HepG2 (cell line): ENCODE results near the gene COL9A3. TPM values are rescaled to one million over a fixed set of nuclear protein-coding genes. Genes with fewer than 3 reads are reported as not detected.

Source experiments
- BHLHE40 ChIP-seq: IDR thresholded peaks from 2 replicates; pipeline ENCODE4 v1.6.1; 2011; ENCODE audit warnings: low read length, improper control_type of control experiment
- CC2D1A ChIP-seq: sonication (generic); formaldehyde crosslinking; IDR thresholded peaks from 2 replicates; pipeline ENCODE4 v1.8.1; 2023; ENCODE audit warnings: mild to moderate bottlenecking, missing genetic modification reagents
- FOXJ3 ChIP-seq: sonication (generic); formaldehyde crosslinking; IDR thresholded peaks from 2 replicates; pipeline ENCODE4 v1.4.0; 2020; ENCODE audit warnings: missing genetic modification reagents, mild to moderate bottlenecking, borderline replicate concordance
- GRHL1 ChIP-seq: sonication (generic); formaldehyde crosslinking; conservative IDR thresholded peaks from 2 replicates; pipeline ENCODE4 v1.8.0; 2022; ENCODE audit warnings: missing genetic modification reagents
- MYPOP ChIP-seq: sonication (generic); formaldehyde crosslinking; IDR thresholded peaks from 2 replicates; pipeline ENCODE4 v1.8.1; 2023; ENCODE audit warnings: mild to moderate bottlenecking, moderate library complexity, missing genetic modification reagents
- NCOR1 ChIP-seq: fragments of 200-600 bp; sonication (generic); IDR thresholded peaks from 2 replicates; pipeline ENCODE4 v1.7.0; 2017; ENCODE audit warnings: antibody characterized with exemption, low read length, borderline replicate concordance
- NFKB2 ChIP-seq: sonication (generic); formaldehyde crosslinking; IDR thresholded peaks from 2 replicates; pipeline ENCODE4 v1.4.0; 2020; ENCODE audit warnings: missing genetic modification reagents, borderline replicate concordance
- NFRKB ChIP-seq: fragments of 450-650 bp; IDR thresholded peaks from 2 replicates; pipeline ENCODE4 v1.6.1; 2017
- NKX3-1 ChIP-seq: sonication (generic); formaldehyde crosslinking; IDR thresholded peaks from 2 replicates; pipeline ENCODE4 v1.5.0; 2020; ENCODE audit warnings: missing genetic modification reagents
- NR2F2 ChIP-seq: IDR thresholded peaks from 2 replicates; pipeline ENCODE4 v1.6.1; 2012; ENCODE audit warnings: low read depth, inconsistent platforms, borderline replicate concordance
- PAWR ChIP-seq: sonication (generic); formaldehyde crosslinking; IDR thresholded peaks from 2 replicates; pipeline ENCODE4 v1.4.0; 2020; ENCODE audit warnings: missing genetic modification reagents, mild to moderate bottlenecking, borderline replicate concordance
- PLRG1 ChIP-seq: fragments of 450-650 bp; conservative IDR thresholded peaks from 2 replicates; pipeline ENCODE4 v1.6.1; 2016
- POGZ ChIP-seq: sonication (generic); formaldehyde crosslinking; IDR thresholded peaks from 2 replicates; pipeline ENCODE4 v1.4.0; 2020; ENCODE audit warnings: mild to moderate bottlenecking, missing genetic modification reagents
- SETDB1 ChIP-seq: sonication (generic); formaldehyde crosslinking; IDR thresholded peaks from 2 replicates; pipeline ENCODE4 v1.5.1; 2020; ENCODE audit warnings: missing genetic modification reagents, mild to moderate bottlenecking, borderline replicate concordance
- SMYD3 ChIP-seq: sonication (generic); formaldehyde crosslinking; IDR thresholded peaks from 2 replicates; pipeline ENCODE4 v1.8.1; 2023; ENCODE audit warnings: mild to moderate bottlenecking, missing genetic modification reagents
- STAG1 ChIP-seq: sonication (generic); formaldehyde crosslinking; IDR thresholded peaks from 2 replicates; pipeline ENCODE4 v1.4.0; 2020; ENCODE audit warnings: missing genetic modification reagents
- ZMYM2 ChIP-seq: sonication (generic); formaldehyde crosslinking; IDR thresholded peaks from 2 replicates; pipeline ENCODE4 v1.8.0; 2022; ENCODE audit warnings: mild to moderate bottlenecking, missing genetic modification reagents
- ZNF224 ChIP-seq: sonication (generic); formaldehyde crosslinking; IDR thresholded peaks from 2 replicates; pipeline ENCODE4 v1.5.0; 2020; ENCODE audit warnings: mild to moderate bottlenecking, missing genetic modification reagents
- ZNF282 ChIP-seq: fragments of 450-650 bp; IDR thresholded peaks from 2 replicates; pipeline ENCODE4 v1.6.1; 2018; ENCODE audit not compliant: partially characterized antibody
- ZNF530 ChIP-seq: sonication (generic); formaldehyde crosslinking; IDR thresholded peaks from 2 replicates; pipeline ENCODE4 v1.5.0; 2020; ENCODE audit warnings: low read depth, mild to moderate bottlenecking, missing genetic modification reagents
- ZNF687 ChIP-seq: sonication (generic); formaldehyde crosslinking; IDR thresholded peaks from 2 replicates; pipeline ENCODE4 v1.5.1; 2020; ENCODE audit warnings: mild to moderate bottlenecking, missing genetic modification reagents, moderate library complexity
- polyA plus RNA-seq, 8 experiments: library from polyadenylated mRNA; depleted of rRNA in 3 of 8; stranded (reverse) in 7 of 8; unstranded in 1 of 8; fragments of >200 nt; fragmentation: Illumina TruSeq in 4 of 8; extraction: Trizol in 4 of 8; gene quantifications; 2 replicates each; pipeline versions ENCODE4 v1.2.1 to v1.2.3, GENCODE V29; 2011 to 2016; ENCODE audit warnings: low read depth in 4 of 8, missing spikeins in 1 of 8, mixed read lengths in 1 of 8; ENCODE audit not compliant: insufficient read depth in 1 of 8
- total RNA-seq, 5 experiments: library from RNA; depleted of rRNA; stranded (reverse); fragments of >200 nt; fragmentation: Illumina TruSeq; extraction: Trizol; gene quantifications; 2 replicates each; pipeline ENCODE4 v1.2.3, GENCODE V29; 2016; ENCODE audit warnings: low read depth in 1 of 5

Gene COL9A3
- total and polyA plus RNA-seq, 2 of the 13 experiments (the other 11 are each of a cell fraction or from before 2014, with no cell fraction given), result 155 to 204 TPM

DNA sequence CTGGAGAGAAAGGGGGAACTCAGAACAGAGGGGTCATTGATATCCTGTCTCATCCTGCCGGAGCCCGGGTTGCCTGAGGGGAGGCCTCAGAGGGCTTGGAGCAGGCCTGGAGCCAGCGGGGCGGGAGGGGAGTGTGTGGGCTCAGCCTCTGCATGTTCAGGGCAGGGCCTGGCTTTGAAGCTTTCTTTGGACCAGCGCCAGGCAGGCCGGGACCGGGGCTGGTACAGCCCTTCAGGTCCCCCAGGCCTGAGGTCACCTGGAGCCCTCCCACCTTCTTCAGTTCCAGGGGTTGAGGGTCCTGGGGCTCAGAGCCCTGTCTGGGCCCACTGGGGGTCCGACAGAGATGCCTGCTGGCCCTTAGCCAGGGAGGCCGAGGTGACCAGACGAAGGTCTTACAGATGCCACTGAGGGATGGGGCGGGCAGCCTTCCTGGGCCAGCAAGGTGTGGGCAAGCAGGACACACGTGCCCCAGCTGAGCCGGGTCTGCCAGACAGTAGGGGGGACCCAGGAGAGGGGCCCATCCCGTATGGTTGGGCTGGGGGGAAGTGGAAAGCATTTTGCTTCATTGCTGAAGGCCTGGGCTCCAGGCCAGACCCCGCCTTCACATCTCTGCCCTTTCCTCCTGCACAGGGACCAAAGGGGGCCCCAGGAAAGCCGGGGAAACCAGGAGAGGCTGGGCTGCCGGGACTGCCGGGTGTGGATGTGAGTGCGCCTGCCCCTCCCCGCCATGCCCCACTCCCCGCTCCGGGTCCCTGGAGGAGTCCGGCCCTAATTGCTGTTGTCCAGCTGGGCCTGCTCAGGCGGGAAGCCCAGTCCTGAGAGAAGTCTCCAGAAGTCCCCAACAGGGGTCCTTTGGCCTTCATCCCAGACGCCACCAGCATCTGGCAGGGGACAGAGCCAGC is 2.0 kb downstream of the COL9A3 start (continued):
- TF ChIP-seq NCOR1 (no peak; the same call in 1 of the 2 replicates), NFRKB (no peak), ZNF687 (CRISPR knock-in tag) (peak; percentile 92), NFKB2 (no peak; the same call in 1 of the 2 replicates), STAG1 (CRISPR knock-in tag) (no peak), POGZ (CRISPR knock-in tag) (peak; percentile 15; the same call in 1 of the 2 replicates), PLRG1 (no peak), NKX3-1 (no peak), CC2D1A (CRISPR knock-in tag) (no peak; the same call in 1 of the 2 replicates), ZNF224 (CRISPR knock-in tag) (0 out of 2 replicates have a peak, but pooled peaks have one; percentile 42), SMYD3 (0 out of 2 replicates have a peak, but pooled peaks have one; percentile 9), BHLHE40 (no peak), FOXJ3 (CRISPR knock-in tag) (no peak), ZNF282 (no peak), MYPOP (peak; percentile 74; the same call in 1 of the 2 replicates), GRHL1 (CRISPR knock-in tag) (no peak), ZMYM2 (no peak), PAWR (no peak), NR2F2 (no peak), ZNF530 (CRISPR knock-in tag) (no peak), SETDB1 (no peak)
